CD4-positive, alpha-beta T cell treated with Interleukin-4 for 4 hours (primary cell): Measurements from ENCODE around the gene KLK2.
"Not testable (repeated sequence)": the region's sequence is repeated elsewhere in the genome, so short reads cannot be mapped to it uniquely, and the experiment has no call there.

ENCODE experiments used
- DNase-seq: peaks from one replicate; pipeline ENCODE4 v3.0.0-alpha.2; 2020

The KLK2 gene

DNA sequence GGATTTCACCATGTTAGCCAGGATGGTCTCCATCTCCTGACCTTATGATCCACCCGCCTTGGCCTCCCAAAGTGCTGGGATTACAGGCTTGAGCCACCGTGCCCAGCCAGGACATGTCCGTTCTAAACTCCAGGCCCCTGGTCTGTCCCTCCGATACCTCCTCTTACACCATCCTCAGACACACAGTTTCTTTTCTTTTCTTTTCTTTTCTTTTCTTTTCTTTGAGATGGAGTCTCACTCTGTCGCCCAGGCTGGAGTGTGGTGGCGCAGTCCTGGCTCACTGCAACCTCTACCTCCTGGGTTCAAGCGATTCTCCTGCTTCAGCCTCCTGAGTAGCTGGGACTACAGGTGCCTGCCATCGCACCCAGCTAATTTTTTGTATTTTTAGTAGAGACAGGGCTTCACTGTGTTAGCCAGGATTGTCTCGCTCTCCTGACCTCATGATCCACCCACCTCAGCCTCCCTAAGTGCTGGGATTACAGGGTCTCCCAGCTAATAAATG lies 22.9 kb downstream of the KLK2 start:
- DNase-seq, result not testable (repeated sequence)

DNA sequence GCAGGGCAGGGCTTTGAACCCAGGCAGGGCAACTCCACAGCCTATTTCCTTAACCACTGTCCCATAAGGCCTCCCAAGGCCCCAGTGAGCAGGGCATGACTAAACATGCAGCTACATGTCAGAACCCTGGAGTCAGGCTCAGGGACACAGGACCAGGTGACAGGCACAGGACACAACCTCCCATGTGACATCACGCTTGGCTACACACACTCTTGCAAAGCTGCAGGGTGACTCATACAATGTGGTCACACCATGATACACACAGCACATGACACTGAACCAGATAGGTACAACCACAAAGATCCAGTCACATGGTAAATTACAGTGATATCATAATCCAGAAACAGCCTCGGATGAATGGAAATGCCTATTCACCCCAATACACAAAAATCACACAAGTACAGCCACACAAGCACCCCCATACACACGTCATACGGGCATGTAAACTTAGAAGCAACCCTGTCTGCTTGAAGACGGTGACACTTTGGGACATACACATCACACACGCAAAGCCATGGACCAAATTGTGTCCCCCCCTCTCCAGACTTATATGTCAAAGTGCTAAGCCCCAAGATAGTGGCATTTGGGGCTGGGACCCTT lies 23.5 kb downstream of the KLK2 start:
- no peak for DNase-seq

DNA sequence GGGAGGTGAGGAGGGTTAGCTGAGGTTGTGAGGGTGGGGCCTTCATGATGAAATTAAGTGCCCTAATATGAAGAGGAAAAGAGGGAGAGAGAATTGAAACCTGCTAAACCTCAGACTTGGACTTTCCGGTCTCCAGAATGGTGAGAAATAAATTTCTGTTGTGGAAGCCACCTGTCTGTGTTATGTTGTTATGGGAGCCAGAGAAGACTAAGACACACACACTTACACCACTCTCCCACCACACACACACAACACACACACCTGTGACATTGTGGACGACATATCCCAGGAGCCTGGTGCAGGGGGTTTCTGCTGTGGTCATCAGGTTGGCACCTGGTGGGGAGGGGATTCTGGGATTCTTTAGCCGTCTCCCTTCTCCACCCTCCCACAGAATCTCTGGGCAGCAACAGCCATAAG lies 24.0 kb downstream of the KLK2 start:
- DNase-seq, result no peak

DNA sequence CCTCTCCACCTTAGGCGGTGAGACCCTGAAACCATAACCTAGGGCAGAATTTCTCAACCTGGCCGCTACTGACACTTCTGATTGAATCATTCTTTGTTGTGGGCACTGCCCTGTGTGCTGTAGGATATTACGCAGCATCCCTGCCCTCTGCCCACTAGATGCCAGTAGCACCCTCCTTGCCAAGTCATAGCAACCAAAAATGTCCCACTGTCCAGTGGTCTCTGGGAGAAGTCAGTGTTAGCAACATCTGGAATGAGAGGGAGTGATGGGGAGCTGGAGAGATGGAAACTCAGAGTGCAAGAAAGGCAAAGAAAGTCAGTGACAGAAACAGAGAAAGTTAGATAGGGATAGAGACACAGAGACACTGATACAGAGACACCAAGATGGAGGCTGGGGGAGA lies 24.4 kb downstream of the KLK2 start:
- DNase-seq, result no peak

DNA sequence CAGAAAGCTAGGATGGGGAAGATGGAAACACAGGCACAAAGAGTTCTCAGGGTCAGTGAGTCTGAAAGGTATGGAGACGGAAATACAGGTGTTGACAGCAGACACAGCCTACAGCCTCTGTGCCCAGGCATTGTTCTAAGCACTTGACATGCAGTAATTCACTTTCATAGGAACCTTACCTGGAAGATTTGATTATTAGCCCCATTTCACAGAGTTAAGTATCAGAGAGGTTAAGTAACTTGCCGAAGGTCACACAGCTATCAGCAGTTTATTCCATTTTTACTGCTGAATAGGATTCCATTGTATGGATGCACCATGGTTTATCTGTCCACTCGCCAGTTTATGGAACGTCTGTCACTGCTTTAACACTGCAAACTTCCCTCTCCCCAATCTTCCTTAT lies 24.8 kb downstream of the KLK2 start:
- DNase-seq, result no peak

DNA sequence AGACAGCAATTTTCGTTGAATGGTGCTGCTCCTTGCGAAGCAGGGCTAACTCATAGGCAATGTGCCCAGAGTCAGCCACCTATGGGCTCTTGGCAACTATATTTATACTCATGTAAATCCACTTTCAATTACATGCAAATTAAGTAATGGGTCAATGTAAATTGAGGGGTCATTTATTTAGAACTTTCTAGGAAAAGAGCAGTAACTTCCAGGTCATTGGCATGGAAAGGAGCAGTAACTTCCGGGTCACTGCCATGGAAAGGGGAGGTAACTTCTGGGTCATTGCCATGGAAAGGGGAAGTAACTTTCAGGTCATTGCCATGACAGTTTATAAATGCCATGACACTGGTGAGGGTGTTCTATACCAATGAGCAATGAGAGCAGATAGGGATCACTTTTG lies 26.3 kb downstream of the KLK2 start:
- DNase-seq, result no peak

DNA sequence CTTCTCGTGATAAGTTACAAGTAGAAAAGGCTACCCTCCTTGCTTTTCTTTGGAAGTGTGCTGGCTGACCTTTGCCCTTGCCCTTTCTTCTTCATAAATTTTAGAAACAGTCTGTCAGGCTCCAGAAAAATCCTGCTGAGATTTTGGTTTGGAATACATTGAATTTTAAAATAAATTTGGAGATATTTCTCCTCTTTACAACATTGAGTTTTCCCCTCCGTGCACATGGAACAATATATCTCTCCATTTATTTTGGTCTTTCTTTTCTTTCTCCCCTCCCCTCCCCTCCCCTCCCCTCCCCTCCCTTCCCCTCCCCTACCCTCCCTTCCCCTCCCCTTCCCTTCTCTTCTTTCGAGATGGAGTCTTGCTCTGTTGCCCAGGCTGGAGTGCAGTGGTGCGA lies 29.4 kb downstream of the KLK2 start:
- DNase-seq, result no peak

DNA sequence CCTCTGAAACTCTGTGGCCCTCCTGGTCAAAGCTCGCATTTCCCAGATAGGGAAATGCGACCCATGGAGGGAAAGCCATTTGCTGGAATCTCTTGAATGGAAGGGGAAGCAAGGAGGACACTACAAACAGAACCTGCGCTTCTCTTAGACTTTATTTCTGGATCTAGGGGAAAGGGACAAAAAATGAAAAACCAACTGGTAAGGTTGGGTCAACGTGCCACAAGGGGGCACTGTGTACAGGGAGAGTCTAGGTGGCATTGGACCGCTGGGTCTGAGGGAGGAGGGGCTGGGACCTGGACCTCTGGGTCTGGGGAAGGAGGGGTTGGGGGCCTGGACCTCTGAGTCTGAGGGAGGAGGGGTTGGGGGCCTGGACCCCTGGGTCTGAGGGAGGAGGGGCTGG lies 33.0 kb downstream of the KLK2 start:
- no peak for DNase-seq

DNA sequence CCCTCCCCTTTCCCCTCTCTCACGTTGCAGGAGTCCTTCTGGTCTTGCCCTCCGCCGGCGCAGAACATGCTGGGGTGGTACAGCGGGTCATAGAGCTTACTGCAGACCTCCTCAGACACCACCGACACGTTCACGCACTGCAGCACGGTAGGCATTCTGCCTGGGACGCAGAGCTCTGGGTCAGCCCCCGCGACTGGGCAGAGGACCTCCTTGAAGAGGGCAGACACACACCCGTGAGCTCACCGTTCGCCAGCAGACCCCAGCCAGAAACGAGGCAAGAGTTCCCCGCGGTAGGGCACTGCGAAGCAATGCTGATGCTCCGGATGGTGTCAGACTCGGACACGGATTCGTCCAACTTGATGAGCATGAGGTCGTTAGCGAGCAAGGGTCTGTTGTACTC lies 35.1 kb downstream of the KLK2 start:
- DNase-seq, result no peak

DNA sequence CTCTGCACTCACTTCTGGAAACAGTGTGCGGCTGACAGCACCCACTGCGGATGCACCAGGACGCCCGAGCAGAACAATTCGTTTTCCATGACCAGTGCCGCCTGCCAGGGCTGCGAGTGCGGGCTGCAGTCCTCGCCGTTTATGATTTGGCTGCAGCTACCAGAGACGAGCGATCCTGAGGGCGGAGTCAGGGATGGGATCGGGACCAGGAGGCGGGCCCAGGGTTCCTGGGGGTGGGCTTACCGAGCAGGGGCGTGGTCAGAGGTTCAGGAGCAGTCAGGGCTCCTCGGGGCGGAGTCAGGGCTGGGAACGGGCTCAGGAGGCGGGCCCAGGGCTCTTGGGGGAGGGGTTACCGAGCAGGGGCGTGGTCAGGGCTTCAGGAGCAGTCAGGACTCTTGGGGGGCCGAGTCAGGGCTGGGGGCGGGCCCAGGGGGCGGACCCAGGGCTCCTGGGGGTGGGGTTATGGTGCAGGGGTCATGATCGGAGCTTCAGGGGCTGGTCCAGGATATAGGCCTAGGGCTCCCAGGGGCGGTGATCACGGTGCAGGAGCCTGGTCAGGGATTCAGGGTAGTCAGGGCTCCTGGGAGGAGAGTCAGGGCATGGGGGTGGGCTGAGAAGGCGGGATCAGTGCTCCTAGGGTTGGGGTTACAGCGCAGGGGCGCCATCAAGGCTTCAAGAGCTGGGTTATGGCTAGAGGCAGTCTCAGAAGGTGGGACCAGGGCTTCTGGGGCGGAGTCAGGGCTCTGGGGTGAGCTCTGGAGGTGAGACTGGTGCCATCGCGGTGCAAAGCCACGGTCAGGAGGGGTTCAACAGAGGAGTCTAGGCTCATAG lies 36.2 kb downstream of the KLK2 start:
- DNase-seq, result no peak

DNA sequence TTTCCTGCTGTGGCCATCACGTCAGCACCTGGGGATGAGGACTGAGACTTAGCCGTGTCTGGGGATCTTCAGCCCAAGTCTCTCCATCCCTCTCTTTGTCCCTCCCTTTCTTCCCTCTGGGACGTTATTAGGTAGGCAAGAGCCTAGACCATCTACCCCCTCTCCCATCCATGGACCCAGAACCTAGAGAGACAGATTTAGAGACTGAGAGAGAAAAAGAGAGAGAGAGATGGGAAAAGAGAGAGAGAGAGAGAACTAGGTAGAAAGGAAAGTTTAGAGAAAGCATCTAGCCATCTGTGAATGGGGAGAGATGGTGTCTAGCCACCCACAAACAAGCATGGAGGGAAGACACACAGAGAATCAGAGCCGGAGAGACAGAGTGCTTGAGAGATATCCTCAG lies 37.5 kb downstream of the KLK2 start:
- DNase-seq, result no peak

DNA sequence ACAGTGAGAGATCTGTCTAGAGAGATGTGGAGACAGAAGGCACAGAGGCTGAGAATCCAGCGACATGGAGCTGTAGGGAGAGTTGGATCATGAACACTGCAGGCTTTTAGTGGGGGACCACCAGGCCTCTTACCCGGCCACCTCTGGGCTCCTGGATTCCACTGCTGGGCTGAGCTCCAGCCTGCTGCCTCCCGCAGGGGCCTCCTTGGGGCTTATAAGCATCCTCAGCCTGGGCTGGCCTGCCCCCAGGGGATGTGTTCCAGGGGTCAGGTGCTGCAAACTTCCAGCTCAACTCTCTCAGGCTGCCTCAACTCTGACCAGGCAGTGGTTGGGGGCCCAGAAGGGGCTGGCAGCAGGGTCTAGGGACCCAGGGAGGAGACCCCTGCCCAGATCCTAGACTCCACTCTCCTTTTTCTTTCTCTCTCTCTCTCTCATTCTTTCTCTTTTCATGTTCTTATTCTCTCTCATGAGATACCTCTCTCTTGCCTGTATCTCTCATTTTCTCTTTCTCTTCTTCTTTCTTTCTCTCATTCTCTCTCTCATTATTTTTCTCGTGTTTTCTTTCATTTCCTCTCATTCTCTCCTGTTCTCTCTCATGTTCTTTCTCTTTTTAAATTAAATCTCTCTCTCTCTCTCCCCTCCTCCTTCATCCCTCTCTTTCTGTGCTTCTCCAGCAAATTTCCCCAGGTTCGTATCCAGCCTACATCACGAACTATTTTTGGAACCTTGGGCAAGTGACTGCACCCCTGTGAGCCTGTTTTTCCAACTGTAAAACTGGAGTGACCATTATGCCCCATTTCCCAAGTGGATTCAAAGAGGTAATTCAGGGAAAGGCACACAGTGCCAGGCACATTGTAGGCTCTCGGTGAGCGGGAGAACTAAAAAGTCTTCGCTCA lies 38.2 kb downstream of the KLK2 start, which contains the start of gene KLK4:
TSS of gene KLK4 (minus strand) at position 190 of the 896 bp plus-strand sequence. CDS start 657 bp downstream, outside the sequence.
- DNase-seq, result no peak

DNA sequence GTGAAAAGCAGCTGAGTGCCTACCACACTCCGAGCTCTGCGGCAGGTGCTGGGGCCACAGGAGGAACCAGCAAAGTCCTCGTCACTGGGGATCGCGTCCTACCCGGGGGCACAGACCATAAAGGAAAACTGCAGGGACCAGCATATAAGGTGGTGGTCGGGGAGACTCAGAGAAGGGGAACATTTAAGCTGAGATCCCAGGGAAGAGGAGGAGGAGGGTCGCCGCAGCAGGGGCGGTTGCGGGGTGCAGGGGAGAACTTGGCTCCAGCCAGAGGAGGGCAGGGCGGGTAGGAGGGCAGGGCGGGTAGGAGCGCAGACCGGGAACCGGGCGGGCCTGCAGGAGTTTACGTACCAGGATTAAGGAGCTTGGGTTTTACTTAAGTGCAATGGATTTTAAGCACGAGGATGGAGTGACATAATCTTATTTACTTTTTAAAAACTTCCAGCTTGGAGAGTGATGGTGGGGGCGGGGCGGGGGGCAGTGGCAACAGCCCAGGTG lies 38.9 kb downstream of the KLK2 start:
- DNase-seq, result no peak

DNA sequence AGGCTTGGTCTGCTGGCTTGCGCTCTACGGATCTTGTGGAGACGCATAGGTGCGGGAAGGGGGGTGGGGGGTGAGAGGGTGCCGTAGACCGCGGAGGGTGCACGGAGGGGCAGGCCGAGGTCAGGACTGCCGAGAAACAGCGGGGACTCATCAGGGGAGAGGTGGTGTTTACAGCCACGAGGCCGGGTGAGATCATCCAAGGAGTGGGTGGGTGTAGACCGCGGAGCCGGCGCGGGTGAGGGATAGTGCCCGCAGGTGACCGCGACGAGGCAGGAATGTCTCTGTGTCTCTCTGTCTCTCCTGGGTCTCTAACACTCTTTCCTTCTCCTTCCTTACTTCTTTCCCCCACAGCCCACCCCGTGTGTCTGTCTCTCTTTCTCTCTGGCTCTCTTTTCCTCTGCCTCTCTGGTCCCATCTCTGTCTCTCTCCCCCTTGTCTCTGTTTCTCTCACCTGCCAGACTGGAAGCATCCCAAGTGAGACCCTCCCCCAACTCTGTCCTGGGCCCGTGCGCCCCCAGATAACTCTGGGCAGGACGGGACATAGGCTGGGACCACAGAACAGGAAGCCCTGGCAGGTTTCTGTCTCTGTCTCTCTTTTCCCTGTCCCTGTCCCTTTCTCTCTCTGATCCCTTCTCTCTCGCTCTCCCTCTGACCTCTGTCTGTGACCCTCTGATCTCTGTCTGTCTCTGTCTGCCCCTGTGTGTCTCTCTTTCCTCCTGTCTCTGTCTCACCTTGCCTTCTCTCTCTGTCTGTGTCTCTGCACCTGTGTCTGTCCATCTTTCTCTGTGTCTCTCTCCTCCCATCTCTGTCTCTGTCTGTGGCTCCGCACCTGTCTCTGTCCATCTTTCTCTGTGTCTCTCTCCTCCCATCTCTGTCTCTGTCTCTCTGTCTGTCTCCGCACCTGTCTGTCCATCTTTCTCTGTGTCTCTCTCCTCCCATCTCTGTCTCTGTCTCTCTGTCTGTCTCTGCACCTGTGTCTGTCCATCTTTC lies 39.8 kb downstream of the KLK2 start:
- no peak for DNase-seq

DNA sequence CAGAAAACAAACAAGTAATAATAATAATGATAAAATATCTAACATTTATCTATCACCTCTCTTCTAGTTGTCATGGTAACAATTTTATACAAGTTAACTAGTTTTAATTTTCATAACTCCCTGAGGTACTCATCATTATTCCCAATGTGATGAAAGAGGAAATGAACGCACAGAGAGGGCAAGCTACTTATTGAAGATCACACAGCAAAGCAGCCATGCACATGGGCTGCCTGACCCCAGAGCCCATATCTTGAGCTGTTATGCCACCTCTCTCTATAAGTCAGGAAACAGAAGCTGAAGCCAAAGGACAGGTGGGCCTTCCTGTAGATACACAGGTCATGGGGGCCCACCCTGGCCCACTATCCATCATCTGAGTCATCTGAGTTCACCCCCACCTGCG lies 42.8 kb downstream of the KLK2 start:
- DNase-seq, result no peak

DNA sequence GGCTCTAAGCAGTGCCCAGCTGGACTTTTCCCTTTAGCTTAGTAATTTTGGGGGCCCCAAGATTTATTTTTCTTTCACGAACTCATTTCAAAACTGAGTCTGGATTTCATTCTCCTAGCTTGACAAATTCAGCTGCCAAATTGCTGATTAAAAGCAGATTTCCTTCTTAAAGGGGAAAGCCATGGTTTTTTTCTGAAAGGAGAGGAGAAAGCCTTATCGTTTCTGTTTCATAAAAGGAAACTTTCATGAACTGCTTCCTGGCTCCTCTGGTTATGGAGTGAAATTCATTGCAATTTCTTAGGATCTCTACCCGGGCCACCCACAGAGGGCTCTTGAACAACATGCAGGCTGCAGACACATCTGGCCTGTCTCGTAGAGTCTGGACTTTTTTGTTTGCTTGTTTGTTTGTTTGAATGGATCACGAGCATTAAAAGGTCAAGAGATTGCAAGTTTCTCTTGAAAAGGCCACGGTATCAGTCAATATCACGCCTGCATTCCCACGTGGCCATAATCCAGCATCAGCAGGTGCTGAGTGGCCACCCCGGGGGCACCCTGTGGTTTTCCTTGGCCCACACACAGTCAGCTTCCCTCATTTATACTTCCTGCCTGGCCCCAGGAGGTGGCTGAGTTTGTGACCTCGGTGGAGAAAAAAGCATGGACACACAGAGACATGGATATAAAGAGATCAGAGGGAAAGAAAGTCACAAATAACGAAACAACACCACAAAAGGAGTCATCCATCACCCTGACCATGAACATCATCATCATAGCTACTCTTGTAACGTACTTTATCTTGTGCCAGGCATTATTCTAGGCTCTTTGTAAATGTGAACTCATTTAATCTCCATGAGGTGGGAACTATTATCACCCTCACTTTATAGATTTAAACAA lies 48.4 kb downstream of the KLK2 start:
- no peak for DNase-seq

DNA sequence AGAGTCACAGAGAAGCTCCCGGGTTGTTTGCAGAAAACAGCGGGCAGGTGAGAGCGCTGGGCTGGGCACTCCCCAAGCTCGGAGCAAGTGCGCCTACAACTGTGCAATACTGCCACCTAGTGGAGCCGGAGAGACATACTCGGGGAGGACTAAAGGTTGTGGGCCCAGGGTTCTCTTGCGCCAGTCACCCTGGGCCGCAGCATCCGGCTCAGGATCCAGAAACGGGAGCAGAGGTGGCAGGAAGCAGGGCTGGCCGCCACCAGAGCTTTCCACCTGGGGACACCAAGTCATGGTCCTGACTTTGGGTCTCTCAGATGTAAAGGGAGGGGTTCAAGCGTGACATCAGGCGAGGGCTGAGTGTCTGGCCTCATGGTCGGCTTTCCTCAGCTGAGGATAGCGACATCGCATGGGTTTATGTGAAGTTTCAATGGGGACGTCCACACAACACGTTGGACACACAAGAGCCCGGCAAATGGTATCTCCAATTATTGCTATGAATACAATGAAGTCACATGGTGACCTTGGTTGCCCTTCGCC lies 49.1 kb downstream of the KLK2 start:
- peak; percentile 68 for DNase-seq

DNA sequence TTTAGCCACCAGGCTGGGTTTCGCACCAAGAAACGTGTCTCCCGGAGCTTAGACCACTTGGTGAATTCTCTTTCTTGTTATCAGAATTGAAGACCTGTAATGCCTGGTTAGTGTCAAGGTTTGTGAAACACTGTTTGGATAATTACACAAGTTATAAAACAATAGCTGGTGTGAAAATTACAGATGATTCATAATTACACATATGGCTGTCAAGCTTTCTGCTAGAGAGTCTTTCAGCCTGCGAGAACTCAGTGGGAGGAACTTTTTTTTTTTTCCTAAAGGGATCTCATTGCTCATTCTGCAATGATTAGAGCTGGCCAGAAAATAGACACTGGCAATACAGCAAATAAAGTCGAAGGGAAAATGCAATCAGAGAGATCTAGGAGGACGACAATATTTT lies 51.3 kb downstream of the KLK2 start:
- no peak for DNase-seq

DNA sequence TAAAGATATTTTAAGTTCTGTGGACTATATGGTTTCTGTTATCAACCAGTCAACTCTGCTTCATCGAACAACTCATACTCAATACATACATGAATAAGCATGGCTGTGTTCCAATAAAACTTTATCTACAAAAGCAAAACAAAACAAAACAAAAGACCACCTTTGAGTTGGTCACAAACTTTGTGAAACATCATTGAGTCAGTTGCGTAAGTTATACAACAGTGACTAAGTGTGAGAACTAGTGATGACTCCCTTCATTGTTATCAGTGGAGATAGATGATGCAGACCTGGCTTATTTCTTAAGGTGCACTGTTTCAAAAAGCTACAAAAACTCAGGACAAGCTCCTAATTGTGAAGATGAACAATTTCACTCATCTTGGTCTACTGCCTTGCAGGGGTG lies 52.5 kb downstream of the KLK2 start:
- DNase-seq, result no peak

DNA sequence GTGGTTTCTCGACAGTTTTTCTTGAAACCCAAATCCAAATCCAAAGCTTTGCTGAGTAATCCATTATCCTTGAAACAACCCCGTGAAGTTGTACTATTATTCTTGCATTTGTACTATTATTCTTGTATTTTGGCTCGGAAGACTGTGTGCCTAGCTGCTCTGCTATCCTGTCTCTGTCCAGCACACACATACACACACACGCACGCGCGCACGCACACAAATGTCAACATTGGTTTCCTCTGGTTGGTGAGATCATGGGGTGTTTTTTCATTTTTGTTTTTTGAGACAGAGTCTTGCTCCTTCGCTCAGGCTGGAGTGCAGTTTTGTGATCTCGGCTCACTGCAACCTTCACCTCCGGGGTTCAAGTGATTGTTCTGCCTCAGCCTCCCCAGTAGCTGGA lies 52.9 kb downstream of the KLK2 start:
- DNase-seq, result no peak

DNA sequence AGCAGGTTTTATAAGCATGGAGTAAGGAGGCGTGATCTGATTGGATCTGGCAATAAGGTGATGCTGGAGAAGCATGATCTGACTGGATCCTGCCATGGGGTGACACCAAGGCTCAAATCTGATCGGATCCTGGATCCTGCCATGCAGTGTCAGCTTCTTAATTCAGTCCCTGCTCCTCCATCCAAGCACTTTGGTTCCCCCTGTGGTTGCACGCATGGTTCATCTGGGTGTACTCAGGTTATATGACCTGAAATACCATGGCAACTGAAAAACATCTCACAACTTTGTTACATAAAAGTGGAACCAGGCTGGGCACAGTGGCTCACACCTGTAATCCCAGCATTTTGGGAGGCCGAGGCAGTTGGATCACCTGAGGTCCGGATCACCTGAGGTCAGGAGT lies 55.6 kb downstream of the KLK2 start:
- no peak for DNase-seq
